ENCODE results near the gene SENP6.
"Not testable (repeated sequence)": the region's sequence is repeated elsewhere in the genome, so short reads cannot be mapped to it uniquely, and the experiment has no call there.

SENP6 gene

GRCh38 chr6:75608956-75609533 is 7.4 kb downstream of the SENP6 start:
- no peak for DNase-seq

- DNase-seq = no peak
Measured at GRCh38 chr6:75609639-75610590, 8.2 kb downstream of the SENP6 start.

GRCh38 chr6:75611011-75611701 is 9.5 kb downstream of the SENP6 start:
- no peak for DNase-seq

GRCh38 chr6:75611702-75612375 is 10.2 kb downstream of the SENP6 start:
- no peak for DNase-seq

- no peak for DNase-seq
Measured at GRCh38 chr6:75612434-75612833, 10.8 kb downstream of the SENP6 start.

- no peak for DNase-seq
Measured at GRCh38 chr6:75613056-75613501, 11.4 kb downstream of the SENP6 start.

GRCh38 chr6:75618437-75618836 is 16.8 kb downstream of the SENP6 start:
- DNase-seq = no peak

- no peak for DNase-seq
Measured at GRCh38 chr6:75619230-75619899, 17.7 kb downstream of the SENP6 start.

GRCh38 chr6:75620381-75621304 is 19.0 kb downstream of the SENP6 start:
- no peak for DNase-seq

- no peak for DNase-seq
Measured at GRCh38 chr6:75621846-75622245, 20.2 kb downstream of the SENP6 start.

GRCh38 chr6:75623491-75623890 is 21.8 kb downstream of the SENP6 start:
- no peak for DNase-seq

GRCh38 chr6:75624335-75624734 is 22.7 kb downstream of the SENP6 start:
- DNase-seq = no peak

GRCh38 chr6:75624988-75625387 is 23.3 kb downstream of the SENP6 start:
- no peak for DNase-seq

- DNase-seq = no peak
Measured at GRCh38 chr6:75626561-75626960, 24.9 kb downstream of the SENP6 start.

GRCh38 chr6:75627708-75628107 is 26.0 kb downstream of the SENP6 start:
- DNase-seq = not testable (repeated sequence)

- DNase-seq = no peak
Measured at GRCh38 chr6:75631859-75632635, 30.4 kb downstream of the SENP6 start.

- DNase-seq = no peak
Measured at GRCh38 chr6:75633045-75633444, 31.4 kb downstream of the SENP6 start.

GRCh38 chr6:75642311-75642710 is 40.6 kb downstream of the SENP6 start:
- no peak for DNase-seq

GRCh38 chr6:75643173-75643572 is 41.5 kb downstream of the SENP6 start:
- DNase-seq = no peak

- no peak for DNase-seq
Measured at GRCh38 chr6:75656479-75656878, 54.8 kb downstream of the SENP6 start.

All from T1000 (cell line).